Heart left ventricle (tissue), 16 donors: ENCODE data around the gene MVB12B. TPM values are rescaled to one million over a fixed set of nuclear protein-coding genes. Genes with fewer than 3 reads are reported as not detected.
A peak's percentile ranks its signal among the peaks of the same experiment; 100 is the strongest.

Experiments
- ATAC-seq, 4 donors: fragments of 200-7000 bp; cut with Tn5 transposase; one replicate each; pipeline ENCODE4 v1.9.1; 2020 to 2022; ENCODE audit warnings: moderate library complexity in 4 of 4, mild to moderate bottlenecking in 3 of 4, moderate number of reproducible peaks in 1 of 4
- DNase-seq, 5 donors: peaks; one replicate each; pipeline ENCODE4 v3.0.0-alpha.2; 2020
- H3K27ac ChIP-seq, 12 donors: fragments of 200-600 bp; sonication (generic) in 4 of 12; one replicate each; pipeline versions ENCODE4 v1.5.0 to v1.8.0; 2016 to 2022; ENCODE audit warnings: mild to moderate bottlenecking in 2 of 12
- H3K27me3 ChIP-seq, 9 donors: fragments of 200-600 bp; sonication (generic) in 2 of 9; one replicate each; pipeline versions ENCODE4 v1.5.1 to v1.8.0; 2016 to 2022; ENCODE audit warnings: mild to moderate bottlenecking in 3 of 9
- H3K36me3 ChIP-seq, 9 donors: fragments of 200-600 bp; sonication (generic) in 2 of 9; one replicate each; pipeline versions ENCODE4 v1.5.0 to v1.8.0; 2018 to 2022; ENCODE audit warnings: mild to moderate bottlenecking in 2 of 9
- H3K4me1 ChIP-seq, 12 donors: fragments of 200-600 bp; sonication (generic) in 4 of 12; one replicate each; pipeline versions ENCODE4 v1.5.0 to v1.8.0; 2016 to 2022; ENCODE audit warnings: mild to moderate bottlenecking in 3 of 12
- H3K4me3 ChIP-seq, 12 donors: fragments of 200-600 bp; sonication (generic) in 4 of 12; one replicate each; pipeline versions ENCODE4 v1.5.0 to v1.8.0; 2017 to 2022; ENCODE audit warnings: mild to moderate bottlenecking in 9 of 12, moderate library complexity in 4 of 12
- H3K9me3 ChIP-seq, 12 donors: fragments of 200-600 bp; sonication (generic) in 4 of 12; one replicate each; pipeline versions ENCODE4 v1.5.0 to v1.8.0; 2016 to 2022; ENCODE audit warnings: mild to moderate bottlenecking in 1 of 12
- POLR2A ChIP-seq, 2 donors: fragments of 450-650 bp; IDR thresholded peaks; one replicate each; pipeline ENCODE4 v1.6.1; 2017; ENCODE audit warnings: antibody characterized with exemption in 2 of 2, mild to moderate bottlenecking in 2 of 2, moderate library complexity in 2 of 2
- WGBS, 4 donors: extraction: QIAGEN DNeasy Blood & Tissue Kit in 2 of 4; methylation state at CpG; one replicate each; pipeline versions ENCODE4 v1.1.5 to v1.1.7; 2013 to 2018; 5-methylcytosine and 5-hydroxymethylcytosine counted together
- intact Hi-C, 10 donors: fragments of 100-400 bp; cut with DNase I; formaldehyde crosslinking; loops; one replicate each; pipeline versions ENCODE4 v1.11.1 to v1.14.2; 2022
- polyA plus RNA-seq, 2 donors: library from polyadenylated mRNA; stranded (reverse); fragments of 200-250 nt; gene quantifications; one replicate each; pipeline ENCODE4 v1.2.3, GENCODE V29; 2013
- total RNA-seq, 9 donors: library from RNA; depleted of rRNA in 2 of 9; stranded (reverse); fragments of >200 nt in 2 of 9; fragmentation: NEBNext Ultra II Directional in 3 of 9; extraction: Animal tissue kit (Norgen Biotek cat#: 25700) in 3 of 9; gene quantifications; one replicate each; pipeline versions ENCODE4 v1.1.0 to v1.2.4, GENCODE V29; 2016 to 2023
- TF ChIP-seq, protein P1 (sequence below), 12 donors: fragments of 200-600 bp; sonication (generic) in 4 of 12; IDR thresholded peaks; one replicate each; pipeline versions ENCODE4 v1.5.0 to v1.8.0; 2018 to 2022; ENCODE audit warnings: antibody characterized with exemption in 12 of 12, mild to moderate bottlenecking in 5 of 12
- donor health status: ischemic (EF 13 %, LVEDD 7.1; RV severe dilation, severe dysfunction).
- donor health status: healthy with polysubstance abuse.
- donor health status: DM: no; HTN: yes; CAD: no.
- donor health status: DM: no; HTN: no; CAD: no.
- donor health status: ischemic (EF 25% LVEDD 6.9; RV normal size, moderate dysfunction).
- donor health status: ischemic (EF 25% LVEDD 5.7; RV mildly dilated, moderate dysfunction).
- donor health status: healthy.
- donor health status: DM: yes; HTN: yes; CAD: no.
- donor health status: ischemic (EF 35%, LVEDD 5.7; RV mildly dilated, moderate dysfunction).
- donor health status: nonischemic (EF 11% LVEDD 7.7; RV severe dilation, severe dysfunction).
- donor health status: DM: yes; HTN: yes; CAD: no.
- donor health status: PGD.
- donor health status: ischemic (EF 29% LVEDD 5.4; RV normal size, mild dysfunction).
- donor health status: nonischemic (EF 23%, LVEDD 6.1; RV moderate dilation, normal function).

The MVB12B gene
- total and polyA plus RNA-seq, 11 donors, result 4.9 to 16.2 (median 11.0) TPM

DNA sequence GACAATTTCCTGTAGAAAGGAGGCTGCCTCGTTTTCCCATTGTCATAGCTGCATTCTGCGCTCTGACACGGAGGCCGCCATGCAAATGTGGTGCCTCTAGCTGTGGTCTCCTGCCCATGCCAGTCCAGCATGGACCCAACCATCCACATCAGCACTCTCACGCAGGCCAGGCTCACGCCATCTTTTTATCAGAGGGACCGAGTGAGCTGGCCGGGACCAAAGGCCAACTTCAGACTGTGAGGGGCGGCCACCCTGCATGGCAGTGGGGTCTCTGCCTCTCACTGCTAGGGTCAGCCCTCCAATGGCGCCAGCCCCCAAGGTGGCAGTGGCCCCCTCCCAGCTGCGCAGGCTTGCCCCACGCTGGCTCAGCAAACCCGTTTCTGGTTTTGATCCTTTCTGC is 155.2 kb downstream of the MVB12B start:
- 92 to 95% (median 93%) methylated on average over 11 to 13 of the region's 13 CpGs for WGBS, 4 donors
- DNase-seq (no peak), ATAC-seq (no peak)
- Histone ChIP-seq H3K4me3 (no peak overlapping the region), H3K27ac (no peak overlapping the region), H3K9me3 (no peaks in the 10 kb centered on the region), H3K4me1 (peaks cover 0 to 3% (median 0%) of the 10 kb centered on the region in 12 donors), H3K27me3 (no peaks in the 10 kb centered on the region), H3K36me3 (peaks cover 0 to 22% (median 14%) of the 10 kb centered on the region in 9 donors)
- intact Hi-C loops, result loop anchor here in 1 of 10 donors (10.0 kb wide), 1 partner anchor 77 kb away; no protein-coding TSS in a partner anchor
- TF ChIP-seq POLR2A (IDR thresholded peaks at IDR 0.05), result no peak
- TF ChIP-seq, protein P1, sequence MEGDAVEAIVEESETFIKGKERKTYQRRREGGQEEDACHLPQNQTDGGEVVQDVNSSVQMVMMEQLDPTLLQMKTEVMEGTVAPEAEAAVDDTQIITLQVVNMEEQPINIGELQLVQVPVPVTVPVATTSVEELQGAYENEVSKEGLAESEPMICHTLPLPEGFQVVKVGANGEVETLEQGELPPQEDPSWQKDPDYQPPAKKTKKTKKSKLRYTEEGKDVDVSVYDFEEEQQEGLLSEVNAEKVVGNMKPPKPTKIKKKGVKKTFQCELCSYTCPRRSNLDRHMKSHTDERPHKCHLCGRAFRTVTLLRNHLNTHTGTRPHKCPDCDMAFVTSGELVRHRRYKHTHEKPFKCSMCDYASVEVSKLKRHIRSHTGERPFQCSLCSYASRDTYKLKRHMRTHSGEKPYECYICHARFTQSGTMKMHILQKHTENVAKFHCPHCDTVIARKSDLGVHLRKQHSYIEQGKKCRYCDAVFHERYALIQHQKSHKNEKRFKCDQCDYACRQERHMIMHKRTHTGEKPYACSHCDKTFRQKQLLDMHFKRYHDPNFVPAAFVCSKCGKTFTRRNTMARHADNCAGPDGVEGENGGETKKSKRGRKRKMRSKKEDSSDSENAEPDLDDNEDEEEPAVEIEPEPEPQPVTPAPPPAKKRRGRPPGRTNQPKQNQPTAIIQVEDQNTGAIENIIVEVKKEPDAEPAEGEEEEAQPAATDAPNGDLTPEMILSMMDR (IDR thresholded peaks at IDR 0.05), result no peak

- intact Hi-C loops, result loop anchor here in 1 of 10 donors (10.0 kb wide), 1 partner anchor 78 kb away; no protein-coding TSS in a partner anchor
- peak in 3 of 4 donors; percentile 33 to 52 (median 43) for ATAC-seq
- no peak for TF ChIP-seq POLR2A (IDR thresholded peaks at IDR 0.05)
- TF ChIP-seq, protein P1 (IDR thresholded peaks at IDR 0.05), result no peak
- Histone ChIP-seq H3K4me3 (peak overlapping the region in 1 of 12 donors; percentile 12), H3K9me3 (no peaks in the 10 kb centered on the region), H3K4me1 (peaks cover 0 to 3% (median 0%) of the 10 kb centered on the region in 12 donors), H3K27me3 (no peaks in the 10 kb centered on the region), H3K27ac (no peak overlapping the region), H3K36me3 (peaks cover 0 to 22% (median 14%) of the 10 kb centered on the region in 9 donors)
- WGBS, 4 donors, result 71 to 80% (median 78%) methylated on average over 25 to 45 of the region's 45 CpGs
- DNase-seq, result peak in 2 of 5 donors; percentile 60 to 67
Measured at GRCh38 chr9:126482361-126483044, 155.9 kb downstream of the MVB12B start.

GRCh38 chr9:126483468-126484073 is 156.9 kb downstream of the MVB12B start:
- H3K9me3 ChIP-seq, result no peaks in the 10 kb centered on the region
- H3K27ac ChIP-seq, result no peak overlapping the region
- 93 to 97% (median 96%) methylated on average over 11 to 13 of the region's 13 CpGs for WGBS, 4 donors
- intact Hi-C loops, result loop anchor here in 1 of 10 donors (10.0 kb wide), 1 partner anchor 79 kb away; no protein-coding TSS in a partner anchor
- H3K27me3 ChIP-seq, result no peaks in the 10 kb centered on the region
- no peak overlapping the region for H3K4me3 ChIP-seq
- H3K4me1 ChIP-seq, result peaks cover 0 to 8% (median 0%) of the 10 kb centered on the region in 12 donors
- peaks cover 0 to 22% (median 14%) of the 10 kb centered on the region in 9 donors for H3K36me3 ChIP-seq
- TF ChIP-seq POLR2A (IDR thresholded peaks at IDR 0.05), result no peak
- TF ChIP-seq, protein P1 (IDR thresholded peaks at IDR 0.05), result no peak
- DNase-seq (no peak), ATAC-seq (no peak)

GRCh38 chr9:126485662-126486061 is 159.0 kb downstream of the MVB12B start:
- Histone ChIP-seq H3K4me1 (peaks cover 0 to 8% (median 0%) of the 10 kb centered on the region in 12 donors), H3K27me3 (no peaks in the 10 kb centered on the region), H3K36me3 (peaks cover 0 to 22% (median 14%) of the 10 kb centered on the region in 9 donors), H3K4me3 (no peak overlapping the region), H3K27ac (no peak overlapping the region), H3K9me3 (no peaks in the 10 kb centered on the region)
- WGBS, 4 donors, result 92 to 98% (median 95%) methylated on average over 6 of the region's 6 CpGs
- TF ChIP-seq, protein P1 (IDR thresholded peaks at IDR 0.05), result no peak
- no peak for TF ChIP-seq POLR2A (IDR thresholded peaks at IDR 0.05)
- intact Hi-C loops, result loop anchor here in 2 of 10 donors (2.0 to 10.0 kb wide), 2 partner anchors 81 to 1079 kb away; no protein-coding TSS in a partner anchor
- DNase-seq (no peak), ATAC-seq (no peak)
